SK-N-SH (cell line): ENCODE results near the gene RNPEPL1. TPM values are rescaled to one million over a fixed set of nuclear protein-coding genes. Genes with fewer than 3 reads are reported as not detected.
"Not testable (repeated sequence)": the region's sequence is repeated elsewhere in the genome, so short reads cannot be mapped to it uniquely, and the experiment has no call there.

Source experiments
- CTCF ChIA-PET: fragments of 300-600, 350-600 bp; formaldehyde crosslinking; extraction: SDS; loops from one replicate; lab custom pipeline; 2021; lab: Yijun Ruan, JAX
- POLR2A ChIA-PET: fragments of 350-600 bp; sonication (Branson Sonifier 250); formaldehyde crosslinking; extraction: SDS; loops from one replicate; lab custom pipeline; 2020; ENCODE audit warnings: antibody characterized with exemption, inconsistent platforms; lab: Yijun Ruan, JAX
- DNase-seq: peaks from one replicate; pipeline ENCODE4 v3.0.0; 2012
- H2AFZ ChIP-seq: fragments of 200-600 bp; sonication (generic); 2 replicates; pipeline ENCODE4 v1.8.1; 2016; ENCODE audit warnings: antibody characterized with exemption, mild to moderate bottlenecking, low read depth
- H3F3A ChIP-seq: fragments of 200-600 bp; sonication (generic); replicated peaks from 2 replicates; pipeline ENCODE3; 2016; ENCODE audit warnings: antibody characterized with exemption, mild to moderate bottlenecking; ENCODE audit not compliant: insufficient read depth
- H3K27ac ChIP-seq, 2 experiments: fragments of 200-500 bp in 1 of 2; fragments of 200-600 bp in 1 of 2; sonication (Bioruptor generic) in 1 of 2; sonication (generic), shearing (Covaris generic) in 1 of 2; 2 replicates each; pipeline versions ENCODE4 v1.5.1 to v1.6.1; 2014 to 2016; ENCODE audit warnings: low read depth in 2 of 2, inconsistent platforms in 1 of 2, low read length in 1 of 2, mild to moderate bottlenecking in 1 of 2, mixed read lengths in 1 of 2
- H3K27me3 ChIP-seq: fragments of 200-600 bp; sonication (generic), shearing (Covaris generic); 2 replicates; pipeline ENCODE4 v1.6.1; 2016; ENCODE audit warnings: mixed run types; ENCODE audit not compliant: insufficient read depth
- H3K36me3 ChIP-seq, 2 experiments: fragments of 200-500 bp in 1 of 2; fragments of 200-600 bp in 1 of 2; sonication (Bioruptor generic) in 1 of 2; sonication (generic) in 1 of 2; replicated peaks in 1 of 2; 2 replicates each; pipeline versions ENCODE3 to v1.5.1; 2014 to 2016; ENCODE audit warnings: low read length in 1 of 2, mild to moderate bottlenecking in 1 of 2; ENCODE audit not compliant: insufficient read depth in 2 of 2, control insufficient read depth in 1 of 2
- H3K4me1 ChIP-seq, 2 experiments: fragments of 200-500 bp in 1 of 2; fragments of 200-600 bp in 1 of 2; sonication (Bioruptor generic) in 1 of 2; sonication (generic), shearing (Covaris generic) in 1 of 2; 2 replicates each; pipeline versions ENCODE4 v1.5.1 to v1.6.1; 2014 to 2016; ENCODE audit warnings: low read depth in 1 of 2, low read length in 1 of 2, mixed run types in 1 of 2; ENCODE audit not compliant: insufficient read depth in 2 of 2, control insufficient read depth in 1 of 2
- H3K4me2 ChIP-seq: fragments of 200-600 bp; sonication (generic), shearing (Covaris generic); 2 replicates; pipeline ENCODE4 v1.6.1; 2017; ENCODE audit warnings: mixed run types
- H3K4me3 ChIP-seq, 2 experiments: fragments of 200-500 bp in 1 of 2; fragments of 200-600 bp in 1 of 2; sonication (Bioruptor generic) in 1 of 2; sonication (generic), shearing (Covaris generic) in 1 of 2; 2 replicates each; pipeline versions ENCODE4 v1.5.1 to v1.8.1; 2014 to 2016; ENCODE audit warnings: low read depth in 2 of 2, inconsistent platforms in 1 of 2, low read length in 1 of 2, mild to moderate bottlenecking in 1 of 2, mixed read lengths in 1 of 2, moderate library complexity in 1 of 2
- H3K79me2 ChIP-seq: fragments of 200-600 bp; sonication (generic); 2 replicates; pipeline ENCODE4 v1.8.1; 2017; ENCODE audit warnings: mild to moderate bottlenecking; ENCODE audit not compliant: insufficient read depth
- H3K9ac ChIP-seq: fragments of 200-600 bp; sonication (generic); 2 replicates; pipeline ENCODE4 v1.6.1; 2017; ENCODE audit warnings: mixed run types
- H3K9me2 ChIP-seq: fragments of 200-600 bp; sonication (generic); 2 replicates; pipeline ENCODE4 v1.6.1; 2017; ENCODE audit warnings: mixed run types
- H3K9me3 ChIP-seq: fragments of 200-600 bp; sonication (generic); 2 replicates; pipeline ENCODE4 v1.6.1; 2017; ENCODE audit warnings: mixed run types, mild to moderate bottlenecking, moderate library complexity
- H4K20me1 ChIP-seq: fragments of 200-600 bp; sonication (generic); 2 replicates; pipeline ENCODE4 v1.6.1; 2017; ENCODE audit warnings: mild to moderate bottlenecking, mixed run types; ENCODE audit not compliant: insufficient read depth
- ELF1 ChIP-seq: IDR thresholded peaks from 2 replicates; pipeline ENCODE4 v1.4.0; 2012
- EP300 ChIP-seq, 2 experiments: IDR thresholded peaks; 2 replicates each; pipeline versions ENCODE4 v1.4.0 to v1.6.1; 2012; ENCODE audit warnings: borderline replicate concordance in 1 of 2, low read depth in 1 of 2, low read length in 1 of 2
- FOSL2 ChIP-seq: IDR thresholded peaks from 2 replicates; pipeline ENCODE4 v1.4.0; 2012; ENCODE audit warnings: low read depth, mild to moderate bottlenecking, moderate library complexity, borderline replicate concordance
- FOXM1 ChIP-seq: IDR thresholded peaks from 2 replicates; pipeline ENCODE4 v1.4.0; 2012; ENCODE audit warnings: low read depth, mild to moderate bottlenecking
- GABPA ChIP-seq: IDR thresholded peaks from 2 replicates; pipeline ENCODE4 v1.4.0; 2012; ENCODE audit warnings: low read depth, mild to moderate bottlenecking
- NFIC ChIP-seq: IDR thresholded peaks from 2 replicates; pipeline ENCODE4 v1.4.0; 2012; ENCODE audit warnings: borderline replicate concordance
- RAD21 ChIP-seq: IDR thresholded peaks from 2 replicates; pipeline ENCODE4 v1.6.1; 2012; ENCODE audit warnings: mild to moderate bottlenecking, low read length
- RCOR1 ChIP-seq: fragments of 150-350 bp; IDR thresholded peaks from 2 replicates; pipeline ENCODE4 v1.6.1; 2017; ENCODE audit warnings: antibody characterized with exemption, low read length
- RFX5 ChIP-seq: IDR thresholded peaks from 2 replicates; pipeline ENCODE4 v1.6.1; 2012; ENCODE audit warnings: mild to moderate bottlenecking, improper control_type of control experiment, low read length
- RXRA ChIP-seq: IDR thresholded peaks from 2 replicates; pipeline ENCODE4 v1.4.0; 2012; ENCODE audit warnings: low read depth, mild to moderate bottlenecking, borderline replicate concordance
- SIN3A ChIP-seq: IDR thresholded peaks from 2 replicates; pipeline ENCODE4 v1.6.1; 2012; ENCODE audit warnings: low read depth, mild to moderate bottlenecking, low read length, moderate library complexity, borderline replicate concordance
- SMC3 ChIP-seq: IDR thresholded peaks from 2 replicates; pipeline ENCODE4 v1.6.1; 2012; ENCODE audit warnings: low read depth, low read length, improper control_type of control experiment
- TAF1 ChIP-seq: IDR thresholded peaks from 2 replicates; pipeline ENCODE4 v1.6.1; 2012; ENCODE audit warnings: low read depth, mild to moderate bottlenecking, low read length, moderate library complexity, borderline replicate concordance
- TEAD4 ChIP-seq: IDR thresholded peaks from 2 replicates; pipeline ENCODE4 v1.4.0; 2012; ENCODE audit warnings: mild to moderate bottlenecking, borderline replicate concordance; ENCODE audit not compliant: insufficient read depth
- YY1 ChIP-seq: IDR thresholded peaks from 2 replicates; pipeline ENCODE4 v1.4.0; 2012; ENCODE audit warnings: low read depth, mild to moderate bottlenecking
- WGBS: methylation state at CpG from one replicate; pipeline ENCODE4 v1.1.6; 2017; ENCODE audit warnings: low lambda C conversion rate; 5-methylcytosine and 5-hydroxymethylcytosine counted together
- polyA plus RNA-seq, 3 experiments: library from polyadenylated mRNA; depleted of rRNA; stranded (reverse); fragments of >200 nt; gene quantifications; 2 replicates each; pipeline ENCODE4 v1.2.3, GENCODE V29; 2012
- TF ChIP-seq, protein P1 (sequence below): fragments of 150-350 bp; IDR thresholded peaks from 2 replicates; pipeline ENCODE4 v1.6.1; 2016; ENCODE audit warnings: mild to moderate bottlenecking, low read depth, low read length
- TF ChIP-seq, protein P2 (sequence below): IDR thresholded peaks from 2 replicates; pipeline ENCODE4 v1.4.0; 2012; ENCODE audit warnings: low read depth, borderline replicate concordance
- TF ChIP-seq, protein P3 (sequence below): IDR thresholded peaks from 2 replicates; pipeline ENCODE4 v1.4.0; 2012; ENCODE audit warnings: low read depth, borderline replicate concordance
- TF ChIP-seq, protein P4 (sequence below): IDR thresholded peaks from 2 replicates; pipeline ENCODE4 v1.4.0; 2012; ENCODE audit warnings: low read depth

Gene RNPEPL1
- polyA plus RNA-seq, 1 of the 3 experiments (the other 2 are of a cell fraction), result 14.3 TPM

DNA sequence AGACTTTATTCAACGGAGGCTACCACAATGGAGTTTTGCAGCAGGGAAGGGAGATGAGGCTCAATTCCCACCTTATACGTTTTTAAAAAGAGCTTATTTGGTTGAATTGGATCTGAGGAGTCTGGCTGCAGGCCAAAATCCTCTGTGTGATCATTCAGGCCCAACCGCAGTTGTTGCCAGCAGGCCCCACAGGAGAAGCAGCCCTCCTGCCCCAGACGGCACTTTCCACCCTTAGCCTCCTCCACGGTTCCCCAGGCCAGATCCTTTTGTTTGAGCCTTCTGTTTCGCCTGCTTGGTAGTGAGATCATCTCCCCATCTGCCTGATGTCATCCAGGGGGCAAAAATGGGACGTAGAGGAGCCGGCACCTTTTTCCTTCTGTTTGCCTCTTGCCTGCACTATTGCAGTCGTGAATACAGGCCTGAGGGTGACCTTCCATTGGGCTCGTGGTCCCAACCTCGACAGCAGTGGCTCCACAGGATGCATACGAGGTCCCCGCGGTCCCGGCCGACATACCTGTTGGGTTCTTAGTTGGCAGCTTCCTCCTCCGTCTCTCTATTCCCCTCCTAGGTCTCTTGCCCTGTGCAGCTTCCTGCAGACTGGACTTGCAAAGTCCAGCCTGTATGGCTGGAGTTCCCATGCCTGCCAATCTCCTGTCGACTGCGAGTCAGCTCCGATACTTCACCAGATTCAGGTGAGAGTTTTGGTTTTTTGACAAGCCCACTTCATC, 47.7 kb downstream of the RNPEPL1 start:
- Histone ChIP-seq H3K9me2 (no peaks in the 10 kb centered on the region), H4K20me1 (no peaks in the 10 kb centered on the region), H2AFZ (no peak overlapping the region), H3K27ac (peak overlapping the region in 1 of 2 experiments; percentile 73; a peak in 2 of 4 replicates), H3K27me3 (no peaks in the 10 kb centered on the region), H3K4me3 (no peak overlapping the region), H3K36me3 (no peaks in the 10 kb centered on the region), H3K9me3 (no peaks in the 10 kb centered on the region), H3K9ac (no peak overlapping the region), H3K4me2 (no peak overlapping the region), H3F3A (no peaks in the 10 kb centered on the region), H3K4me1 (peaks cover 0 to 14% of the 10 kb centered on the region in 2 experiments; a peak in 2 of 4 replicates), H3K79me2 (no peaks in the 10 kb centered on the region)
- POLR2A ChIA-PET, result no interaction called here
- whole genome bisulfite sequencing, result 57% methylated on average over 19 of the region's 20 CpGs
- CTCF ChIA-PET, result interaction anchor here (1.6 kb wide), 1 partner anchor 12 kb away, joined by 8 read pairs; no protein-coding TSS in a partner anchor
- TF ChIP-seq YY1 (no peak), FOXM1 (no peak), RXRA (no peak), TEAD4 (no peak), GABPA (no peak), NFIC (no peak), SIN3A (no peak), ELF1 (no peak), FOSL2 (no peak), TAF1 (no peak), RAD21 (no peak), SMC3 (no peak), RFX5 (no peak), EP300 (IDR thresholded peaks at IDR 0.05; ENCODE audit: borderline replicate concordance in 1 of 2, low read depth in 1 of 2, low read length in 1 of 2) (no peak), RCOR1 (no peak)
- TF ChIP-seq, protein P1, sequence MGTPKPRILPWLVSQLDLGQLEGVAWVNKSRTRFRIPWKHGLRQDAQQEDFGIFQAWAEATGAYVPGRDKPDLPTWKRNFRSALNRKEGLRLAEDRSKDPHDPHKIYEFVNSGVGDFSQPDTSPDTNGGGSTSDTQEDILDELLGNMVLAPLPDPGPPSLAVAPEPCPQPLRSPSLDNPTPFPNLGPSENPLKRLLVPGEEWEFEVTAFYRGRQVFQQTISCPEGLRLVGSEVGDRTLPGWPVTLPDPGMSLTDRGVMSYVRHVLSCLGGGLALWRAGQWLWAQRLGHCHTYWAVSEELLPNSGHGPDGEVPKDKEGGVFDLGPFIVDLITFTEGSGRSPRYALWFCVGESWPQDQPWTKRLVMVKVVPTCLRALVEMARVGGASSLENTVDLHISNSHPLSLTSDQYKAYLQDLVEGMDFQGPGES, result no peak
- TF ChIP-seq, protein P2, sequence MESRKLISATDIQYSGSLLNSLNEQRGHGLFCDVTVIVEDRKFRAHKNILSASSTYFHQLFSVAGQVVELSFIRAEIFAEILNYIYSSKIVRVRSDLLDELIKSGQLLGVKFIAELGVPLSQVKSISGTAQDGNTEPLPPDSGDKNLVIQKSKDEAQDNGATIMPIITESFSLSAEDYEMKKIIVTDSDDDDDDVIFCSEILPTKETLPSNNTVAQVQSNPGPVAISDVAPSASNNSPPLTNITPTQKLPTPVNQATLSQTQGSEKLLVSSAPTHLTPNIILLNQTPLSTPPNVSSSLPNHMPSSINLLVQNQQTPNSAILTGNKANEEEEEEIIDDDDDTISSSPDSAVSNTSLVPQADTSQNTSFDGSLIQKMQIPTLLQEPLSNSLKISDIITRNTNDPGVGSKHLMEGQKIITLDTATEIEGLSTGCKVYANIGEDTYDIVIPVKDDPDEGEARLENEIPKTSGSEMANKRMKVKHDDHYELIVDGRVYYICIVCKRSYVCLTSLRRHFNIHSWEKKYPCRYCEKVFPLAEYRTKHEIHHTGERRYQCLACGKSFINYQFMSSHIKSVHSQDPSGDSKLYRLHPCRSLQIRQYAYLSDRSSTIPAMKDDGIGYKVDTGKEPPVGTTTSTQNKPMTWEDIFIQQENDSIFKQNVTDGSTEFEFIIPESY, result no peak
- TF ChIP-seq, protein P3, sequence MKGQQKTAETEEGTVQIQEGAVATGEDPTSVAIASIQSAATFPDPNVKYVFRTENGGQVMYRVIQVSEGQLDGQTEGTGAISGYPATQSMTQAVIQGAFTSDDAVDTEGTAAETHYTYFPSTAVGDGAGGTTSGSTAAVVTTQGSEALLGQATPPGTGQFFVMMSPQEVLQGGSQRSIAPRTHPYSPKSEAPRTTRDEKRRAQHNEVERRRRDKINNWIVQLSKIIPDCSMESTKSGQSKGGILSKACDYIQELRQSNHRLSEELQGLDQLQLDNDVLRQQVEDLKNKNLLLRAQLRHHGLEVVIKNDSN, result no peak
- TF ChIP-seq, protein P4, sequence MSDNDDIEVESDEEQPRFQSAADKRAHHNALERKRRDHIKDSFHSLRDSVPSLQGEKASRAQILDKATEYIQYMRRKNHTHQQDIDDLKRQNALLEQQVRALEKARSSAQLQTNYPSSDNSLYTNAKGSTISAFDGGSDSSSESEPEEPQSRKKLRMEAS, result no peak
- DNase-seq, result peak; percentile 59

DNA sequence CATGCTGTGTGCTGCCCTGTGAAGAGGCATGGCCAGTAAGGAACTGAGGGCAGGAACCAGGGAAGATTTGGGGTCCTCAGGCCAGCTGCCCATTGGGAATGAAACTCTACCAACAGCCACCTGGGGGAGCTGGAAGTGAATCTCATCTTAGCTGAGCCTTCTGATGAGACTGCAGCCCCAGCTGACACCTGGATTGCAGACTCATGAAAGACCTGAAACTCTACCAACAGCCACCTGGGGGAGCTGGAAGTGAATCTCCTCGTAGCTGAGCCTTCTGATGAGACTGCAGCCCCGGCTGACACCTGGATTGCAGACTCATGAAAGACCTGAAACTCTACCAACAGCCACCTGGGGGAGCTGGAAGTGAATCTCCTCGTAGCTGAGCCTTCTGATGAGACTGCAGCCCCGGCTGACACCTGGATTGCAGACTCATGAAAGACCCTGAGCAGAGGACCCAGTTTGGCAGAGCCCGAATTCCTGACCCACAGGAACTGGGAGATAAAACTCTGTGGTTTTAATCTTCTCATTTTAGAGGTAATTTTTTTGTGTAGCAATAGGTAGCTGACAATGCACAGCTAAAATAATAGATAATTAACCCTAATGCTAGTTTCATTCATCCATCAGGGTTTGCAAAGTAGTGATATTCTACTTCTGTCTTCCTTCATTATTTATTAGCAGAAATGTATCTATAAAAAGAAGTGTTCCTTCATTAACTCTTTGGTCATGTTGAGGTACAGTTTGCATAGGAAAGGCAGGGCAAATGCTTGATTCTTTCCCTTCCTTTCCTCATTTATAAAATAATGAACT, 48.8 kb downstream of the RNPEPL1 start:
- peaks cover 0 to 17% of the 10 kb centered on the region in 2 experiments; a peak in 2 of 4 replicates for H3K4me1 ChIP-seq
- DNase-seq, H3K4me3 ChIP-seq, H3K9me2 ChIP-seq, H3K4me2 ChIP-seq, POLR2A ChIA-PET, H3K79me2 ChIP-seq, H2AFZ ChIP-seq, H3K9me3 ChIP-seq, H3F3A ChIP-seq, H3K27ac ChIP-seq, H3K27me3 ChIP-seq, H4K20me1 ChIP-seq, H3K36me3 ChIP-seq, H3K9ac ChIP-seq: not testable (repeated sequence)
- WGBS, result 29% methylated on average over 4 of the region's 5 CpGs
- CTCF ChIA-PET, result interaction anchor here (1.6 kb wide), 1 partner anchor 13 kb away, joined by 8 read pairs; no protein-coding TSS in a partner anchor
